Muscle of leg (tissue), 11 donors: ENCODE data around the gene PRSS16. TPM values are rescaled to one million over a fixed set of nuclear protein-coding genes. Genes with fewer than 3 reads are reported as not detected.

Experiments
- DNase-seq: peaks from one replicate; pipeline ENCODE4 v3.0.0; 2013
- H3K27ac ChIP-seq: one replicate; pipeline ENCODE4 v1.5.1; 2013; ENCODE audit warnings: mild to moderate bottlenecking, low read length, control low read depth
- H3K27me3 ChIP-seq: one replicate; pipeline ENCODE4 v1.6.1; 2013; ENCODE audit warnings: low read length; ENCODE audit not compliant: control insufficient read depth, insufficient read depth
- H3K36me3 ChIP-seq: one replicate; pipeline ENCODE4 v1.6.1; 2013; ENCODE audit warnings: low read length; ENCODE audit not compliant: control insufficient read depth, insufficient read depth
- H3K4me1 ChIP-seq: one replicate; pipeline ENCODE4 v1.6.1; 2013; ENCODE audit warnings: low read length; ENCODE audit not compliant: control insufficient read depth, insufficient read depth
- H3K4me3 ChIP-seq: one replicate; pipeline ENCODE4 v1.5.1; 2013; ENCODE audit warnings: low read length, control low read depth
- H3K9me3 ChIP-seq: replicated peaks from 2 replicates; pipeline ENCODE4 v1.6.1; 2013; ENCODE audit warnings: low read depth, low read length; ENCODE audit not compliant: control insufficient read depth
- WGBS: methylation state at CpG from one replicate; pipeline ENCODE4 v1.1.5; 2013; ENCODE audit warnings: missing lambda C conversion rate; ENCODE audit not compliant: insufficient coverage; 5-methylcytosine and 5-hydroxymethylcytosine counted together
- polyA plus RNA-seq, 8 donors: library from polyadenylated mRNA; unstranded; fragments of 120-200 nt; gene quantifications; one replicate each; pipeline versions ENCODE4 v1.2.1 to v1.2.3, GENCODE V29; 2013; ENCODE audit warnings: inconsistent platforms in 1 of 8, low replicate concordance in 1 of 8; ENCODE audit not compliant: insufficient read length in 8 of 8, insufficient read depth in 1 of 8
- total RNA-seq: library from RNA; stranded (reverse); fragments of 120-200 nt; gene quantifications from one replicate; pipeline ENCODE4 v1.2.4, GENCODE V29; 2013

Gene PRSS16
- total and polyA plus RNA-seq, 9 donors: 0.09 to 1.7 (median 0.20) TPM

DNA sequence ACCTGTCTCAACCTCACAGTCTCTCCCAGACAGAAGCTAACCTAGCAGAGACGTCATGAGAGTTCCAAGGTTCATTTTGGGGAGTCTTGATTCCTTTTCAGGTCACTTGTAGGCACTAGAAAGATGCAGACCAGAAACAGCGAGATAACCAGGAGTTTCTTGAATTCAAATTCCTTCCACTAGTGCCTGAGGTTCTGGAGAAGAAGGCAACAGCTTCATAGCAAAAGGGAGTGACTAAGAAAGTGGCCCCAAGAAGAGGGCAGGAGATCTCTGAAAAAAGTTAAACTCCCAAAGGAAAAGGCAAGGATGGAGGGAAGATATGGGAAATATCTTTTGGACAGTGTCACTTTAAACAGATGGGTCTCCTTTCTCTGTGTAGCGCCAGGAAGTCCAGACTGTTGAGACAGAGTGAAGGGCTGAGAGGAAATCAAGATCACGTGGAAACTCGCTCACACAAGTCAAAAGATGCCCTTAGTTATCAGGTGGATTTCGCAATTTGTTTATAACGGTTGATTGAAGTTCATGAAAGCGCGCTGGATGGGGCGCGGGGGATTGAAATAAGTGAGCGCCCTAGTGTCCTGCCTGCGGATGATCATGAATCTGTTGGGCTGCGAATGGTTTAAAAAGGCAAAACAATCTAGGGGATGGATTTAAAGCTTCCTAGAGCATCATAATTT lies 4.8 kb upstream of the PRSS16 start:
- H3K4me1 ChIP-seq: no peaks in the 10 kb centered on the region
- no peaks in the 10 kb centered on the region for H3K9me3 ChIP-seq
- 52% methylated on average over 4 of the region's 14 CpGs for WGBS
- no peaks in the 10 kb centered on the region for H3K36me3 ChIP-seq
- DNase-seq: no peak
- H3K27me3 ChIP-seq: peaks cover 56% of the 10 kb centered on the region
- no peak overlapping the region for H3K27ac ChIP-seq
- no peak overlapping the region for H3K4me3 ChIP-seq

DNA sequence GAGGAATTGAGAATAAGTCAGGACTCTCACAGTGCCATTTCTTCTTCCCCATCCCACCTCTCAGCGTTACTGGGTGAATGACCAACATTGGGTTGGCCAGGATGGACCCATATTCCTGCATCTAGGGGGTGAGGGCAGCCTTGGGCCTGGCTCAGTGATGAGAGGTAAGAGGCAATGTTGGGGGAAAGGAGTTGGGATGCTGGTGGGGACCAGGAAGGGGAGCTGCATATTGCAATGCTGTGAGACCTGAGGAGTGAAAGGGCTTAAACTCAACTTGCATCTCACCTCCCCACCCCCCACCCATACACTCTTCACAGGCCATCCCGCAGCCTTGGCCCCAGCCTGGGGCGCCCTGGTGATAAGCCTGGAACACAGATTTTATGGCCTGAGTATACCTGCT lies 1.3 kb downstream of the PRSS16 start:
- Histone ChIP-seq H3K27me3 (peaks cover 60% of the 10 kb centered on the region), H3K9me3 (no peaks in the 10 kb centered on the region), H3K36me3 (no peaks in the 10 kb centered on the region), H3K27ac (no peak overlapping the region), H3K4me1 (peaks cover 12% of the 10 kb centered on the region), H3K4me3 (no peak overlapping the region)
- DNase-seq: no peak
- WGBS: no CpG with 5 or more reads among the region's 3 CpGs

DNA sequence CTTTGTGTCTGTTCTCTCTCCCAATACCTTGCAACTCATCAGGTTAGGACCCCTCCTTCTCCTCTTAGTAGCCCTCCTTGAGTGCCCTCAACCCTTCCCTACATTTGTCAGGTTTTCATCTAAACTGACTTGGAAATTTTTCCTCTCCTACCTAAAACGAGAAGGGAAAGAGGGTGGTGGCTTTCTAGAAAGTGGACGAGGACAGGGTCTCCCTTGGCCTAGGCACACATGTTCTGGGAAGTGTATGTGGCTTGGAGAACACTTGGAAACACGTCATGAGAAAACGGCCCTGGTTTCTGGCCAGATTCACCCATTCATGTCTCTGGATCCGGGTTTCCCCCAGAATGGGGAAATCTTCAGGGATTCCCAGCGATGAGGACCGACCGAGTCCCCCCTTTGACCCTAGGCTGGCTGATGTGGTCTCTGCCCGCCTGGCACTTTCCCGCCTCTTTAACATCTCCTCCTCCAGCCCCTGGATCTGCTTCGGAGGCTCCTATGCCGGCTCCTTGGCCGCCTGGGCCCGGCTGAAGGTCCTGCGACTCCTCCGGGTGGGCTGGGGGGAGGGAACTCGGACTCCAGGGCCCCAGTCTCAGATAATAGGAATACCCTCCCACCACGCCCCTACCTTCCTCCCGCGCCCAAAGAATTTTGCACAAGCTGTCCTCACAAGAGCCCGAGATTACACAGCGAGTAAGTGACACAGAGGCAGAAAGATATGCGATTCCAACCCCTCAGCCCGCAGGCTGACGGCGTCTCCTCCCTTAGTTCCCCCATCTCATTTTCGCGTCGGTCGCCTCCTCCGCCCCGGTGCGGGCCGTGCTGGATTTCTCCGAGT lies 3.0 kb downstream of the PRSS16 start:
- H3K36me3 ChIP-seq: no peaks in the 10 kb centered on the region
- H3K4me3 ChIP-seq: peak overlapping the region; percentile 27
- peaks cover 69% of the 10 kb centered on the region for H3K27me3 ChIP-seq
- no peak overlapping the region for H3K27ac ChIP-seq
- H3K4me1 ChIP-seq: peaks cover 12% of the 10 kb centered on the region
- 3% methylated on average over 11 of the region's 35 CpGs for WGBS
- DNase-seq: no peak
- no peaks in the 10 kb centered on the region for H3K9me3 ChIP-seq

DNA sequence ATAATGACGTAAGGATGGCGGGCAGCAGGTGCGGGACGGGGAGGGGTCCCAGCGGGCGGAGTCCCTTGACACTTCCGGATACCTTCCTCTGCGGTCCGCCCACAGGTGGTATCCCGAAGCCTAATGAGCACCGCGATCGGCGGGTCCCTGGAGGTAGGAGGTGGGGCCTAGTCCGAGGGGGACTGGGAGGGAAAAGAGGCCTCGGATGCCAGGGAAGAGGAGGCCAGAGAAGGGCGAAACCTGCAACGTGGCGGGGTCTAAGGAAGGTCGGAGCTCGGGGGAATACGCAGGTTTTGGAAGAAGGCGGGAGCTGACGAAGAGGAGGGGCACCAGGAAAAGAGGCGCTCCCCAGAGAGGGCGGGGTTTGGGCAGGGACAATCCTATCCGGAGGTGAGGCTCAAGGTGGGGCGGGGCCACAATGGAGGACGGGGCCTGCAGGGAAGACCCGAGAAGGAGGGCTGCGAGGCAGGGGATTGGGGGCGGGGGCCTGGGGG lies 3.7 kb downstream of the PRSS16 start:
- peaks cover 12% of the 10 kb centered on the region for H3K4me1 ChIP-seq
- 0% methylated on average over 22 of the region's 32 CpGs for WGBS
- H3K9me3 ChIP-seq: no peaks in the 10 kb centered on the region
- peak overlapping the region; percentile 27 for H3K4me3 ChIP-seq
- H3K36me3 ChIP-seq: no peaks in the 10 kb centered on the region
- H3K27me3 ChIP-seq: peaks cover 70% of the 10 kb centered on the region
- no peak overlapping the region for H3K27ac ChIP-seq
- peak; percentile 21 for DNase-seq

DNA sequence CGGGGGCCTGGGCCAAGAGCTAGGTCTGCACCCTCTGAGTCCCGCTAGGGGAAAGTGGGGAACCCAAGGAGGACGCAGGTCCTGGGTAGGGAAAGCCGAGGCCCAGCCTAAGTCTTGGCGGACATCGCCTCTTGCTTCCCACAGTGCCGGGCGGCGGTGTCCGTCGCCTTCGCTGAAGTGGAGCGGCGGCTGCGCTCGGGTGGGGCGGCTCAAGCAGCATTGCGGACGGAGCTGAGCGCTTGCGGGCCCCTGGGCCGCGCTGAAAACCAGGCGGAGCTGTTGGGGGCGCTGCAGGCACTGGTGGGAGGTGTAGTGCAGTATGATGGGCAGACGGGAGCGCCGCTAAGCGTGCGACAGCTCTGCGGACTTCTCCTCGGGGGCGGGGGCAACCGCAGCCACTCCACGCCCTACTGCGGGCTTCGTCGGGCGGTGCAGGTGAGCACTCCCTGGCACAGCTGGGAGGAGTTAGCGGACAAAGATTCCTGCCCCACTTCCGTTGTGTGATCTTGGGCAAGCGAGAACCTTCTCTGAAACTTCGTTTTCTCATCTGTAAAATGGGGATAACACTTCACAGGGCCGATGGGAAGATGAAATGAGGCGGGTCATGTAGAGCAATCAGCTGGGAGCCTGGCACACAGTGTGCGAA lies 4.2 kb downstream of the PRSS16 start:
- Histone ChIP-seq H3K9me3 (no peaks in the 10 kb centered on the region), H3K4me3 (peak overlapping the region; percentile 27), H3K36me3 (no peaks in the 10 kb centered on the region), H3K27ac (no peak overlapping the region), H3K4me1 (peaks cover 12% of the 10 kb centered on the region), H3K27me3 (peaks cover 71% of the 10 kb centered on the region)
- DNase-seq: peak; percentile 22
- 0% methylated on average over 37 of the region's 46 CpGs for WGBS

DNA sequence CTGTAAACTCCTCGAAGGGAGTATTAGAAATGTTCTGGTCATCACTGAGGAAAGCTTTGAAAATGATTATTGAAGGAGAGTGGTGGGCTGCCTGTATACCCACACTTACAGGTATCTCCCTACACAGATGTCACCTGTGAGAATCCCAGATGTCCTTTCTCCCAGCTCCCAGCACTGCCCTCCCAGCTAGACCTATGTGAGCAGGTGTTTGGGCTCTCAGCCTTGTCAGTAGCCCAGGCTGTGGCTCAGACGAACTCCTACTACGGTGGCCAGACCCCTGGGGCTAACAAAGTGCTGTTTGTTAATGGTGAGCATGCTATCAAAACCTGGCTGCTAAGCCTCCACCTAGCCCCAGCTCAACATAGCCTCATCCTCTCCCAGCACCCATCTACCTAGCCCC lies 7.1 kb downstream of the PRSS16 start:
- H3K4me3 ChIP-seq: no peak overlapping the region
- H3K4me1 ChIP-seq: peaks cover 12% of the 10 kb centered on the region
- no peaks in the 10 kb centered on the region for H3K9me3 ChIP-seq
- no peak overlapping the region for H3K27ac ChIP-seq
- no peaks in the 10 kb centered on the region for H3K36me3 ChIP-seq
- H3K27me3 ChIP-seq: peaks cover 65% of the 10 kb centered on the region
- WGBS: no CpG with 5 or more reads among the region's 3 CpGs
- DNase-seq: no peak

DNA sequence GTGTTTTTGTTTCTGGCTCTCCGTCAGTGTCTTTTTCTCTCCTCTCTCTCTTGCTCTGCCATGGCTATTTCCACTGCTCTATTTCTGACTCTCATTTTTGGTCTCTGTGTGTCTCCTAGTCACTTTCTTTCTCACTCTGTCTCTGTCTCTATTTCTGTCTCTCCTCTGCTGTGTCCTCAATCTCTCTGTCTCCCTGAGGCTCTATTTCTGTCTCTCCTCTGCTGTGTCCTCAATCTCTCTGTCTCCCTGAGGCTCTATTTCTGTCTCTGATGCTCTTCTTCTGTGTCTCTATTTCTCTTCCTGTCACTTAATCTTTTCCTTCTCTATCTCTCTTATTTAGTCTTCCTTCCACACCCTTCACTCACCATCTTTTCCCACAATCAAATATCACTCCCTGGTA lies 8.4 kb downstream of the PRSS16 start:
- Histone ChIP-seq H3K27me3 (peaks cover 67% of the 10 kb centered on the region), H3K36me3 (no peaks in the 10 kb centered on the region)

DNA sequence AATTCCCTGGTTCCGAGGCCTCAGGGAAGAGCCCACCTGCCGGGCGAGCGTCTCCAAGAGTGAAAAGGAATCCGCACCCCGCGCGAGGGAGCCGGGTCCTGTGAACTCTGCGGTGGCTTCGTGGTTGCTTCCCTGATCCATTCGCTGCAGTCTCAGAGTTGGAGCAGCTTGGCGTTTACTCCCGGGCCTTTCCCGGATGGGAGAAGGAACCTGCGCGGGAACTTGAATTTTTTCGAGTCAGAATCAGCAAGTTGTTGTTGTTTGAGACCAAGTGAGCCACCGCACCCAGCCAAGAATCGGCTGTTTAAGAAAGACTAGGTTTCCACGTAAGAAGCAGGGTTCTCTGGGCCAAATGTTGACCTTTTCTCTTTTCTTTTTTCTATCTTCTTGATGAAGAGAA lies 12.9 kb downstream of the PRSS16 start:
- H3K9me3 ChIP-seq: no peaks in the 10 kb centered on the region
- H3K36me3 ChIP-seq: no peaks in the 10 kb centered on the region
- H3K4me1 ChIP-seq: no peaks in the 10 kb centered on the region
- DNase-seq: no peak
- H3K27me3 ChIP-seq: peaks cover 58% of the 10 kb centered on the region
- 2% methylated on average over 16 of the region's 21 CpGs for WGBS
- no peak overlapping the region for H3K4me3 ChIP-seq
- no peak overlapping the region for H3K27ac ChIP-seq

More for the DNA sequence above, 8.4 kb downstream of the PRSS16 start:
- Histone ChIP-seq H3K9me3 (no peaks in the 10 kb centered on the region), H3K27ac (no peak overlapping the region), H3K4me3 (no peak overlapping the region), H3K4me1 (peaks cover 11% of the 10 kb centered on the region)
- WGBS: 44% methylated on average over 1 of the region's 1 CpG
- no peak for DNase-seq

DNA sequence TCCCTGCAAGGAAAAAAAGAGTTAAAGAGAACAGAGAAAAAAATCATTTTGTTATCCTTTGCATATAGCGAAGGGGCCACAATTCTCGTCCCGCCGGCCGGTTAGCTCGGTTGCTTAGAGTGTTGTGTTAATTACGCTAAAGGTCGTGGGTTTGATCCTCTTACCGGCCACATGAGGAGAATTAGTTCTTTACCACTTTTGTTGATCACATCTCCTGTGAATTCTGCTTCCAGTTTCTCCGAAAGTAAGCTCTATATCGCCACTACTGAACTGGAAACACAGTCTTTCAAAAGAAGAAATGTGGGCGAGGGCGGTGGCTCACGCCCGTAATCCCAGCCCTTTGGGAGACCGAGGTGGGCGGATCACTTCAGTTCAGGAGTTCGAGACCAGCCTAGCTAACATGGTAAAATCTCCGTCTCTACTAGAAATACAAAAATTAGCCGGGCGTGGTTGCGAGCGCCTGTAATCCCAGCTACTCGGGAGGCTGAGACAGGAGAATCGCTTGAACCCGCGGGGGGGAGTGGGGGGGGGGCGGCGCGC lies 13.4 kb downstream of the PRSS16 start:
- DNase-seq: no peak
- no peaks in the 10 kb centered on the region for H3K36me3 ChIP-seq
- H3K9me3 ChIP-seq: no peaks in the 10 kb centered on the region
- H3K27me3 ChIP-seq: peaks cover 59% of the 10 kb centered on the region
- no peak overlapping the region for H3K4me3 ChIP-seq
- 0% methylated on average over 5 of the region's 30 CpGs for WGBS
- no peak overlapping the region for H3K27ac ChIP-seq
- H3K4me1 ChIP-seq: no peaks in the 10 kb centered on the region

DNA sequence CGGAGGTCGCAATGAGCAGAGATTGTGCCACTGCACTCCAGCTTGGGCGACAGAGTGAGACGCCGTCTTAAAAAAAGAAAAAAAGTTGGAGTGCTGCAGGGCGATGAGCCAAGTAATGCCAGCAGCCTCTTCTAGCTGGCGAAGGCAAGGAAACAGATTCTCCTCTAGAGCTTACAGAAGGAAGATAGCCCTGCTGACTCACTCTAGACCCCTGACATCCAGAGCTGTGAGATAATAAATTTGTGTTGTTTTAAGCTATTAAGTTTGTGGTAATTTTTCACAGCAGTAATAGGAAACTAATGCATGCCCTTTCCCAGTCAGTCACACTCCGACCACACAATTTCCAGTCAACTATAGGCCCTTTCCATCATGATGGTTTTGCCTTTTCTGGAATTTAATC lies 16.4 kb downstream of the PRSS16 start:
- H3K36me3 ChIP-seq: no peaks in the 10 kb centered on the region
- WGBS: 77% methylated on average over 7 of the region's 8 CpGs
- no peaks in the 10 kb centered on the region for H3K9me3 ChIP-seq
- DNase-seq: no peak
- H3K27ac ChIP-seq: no peak overlapping the region
- peaks cover 66% of the 10 kb centered on the region for H3K27me3 ChIP-seq
- no peaks in the 10 kb centered on the region for H3K4me1 ChIP-seq
- H3K4me3 ChIP-seq: no peak overlapping the region
